ENCODE results near the gene NOC4L. TPM values are rescaled to one million over a fixed set of nuclear protein-coding genes. Genes with fewer than 3 reads are reported as not detected.
"Not testable (repeated sequence)": the region's sequence is repeated elsewhere in the genome, so short reads cannot be mapped to it uniquely, and the experiment has no call there.

Gene NOC4L
- total RNA-seq, 1 donor from 2014 or later = 23.2 TPM

GRCh38 chr12:132191715-132192553 lies 47.7 kb downstream of the NOC4L start:
- no peak for DNase-seq (ENCODE audit: extremely low read depth, low read depth, low spot score)

GRCh38 chr12:132194056-132194455 lies 49.8 kb downstream of the NOC4L start:
- DNase-seq (ENCODE audit: extremely low read depth, low read depth, low spot score) = no peak

GRCh38 chr12:132194556-132194955 lies 50.3 kb downstream of the NOC4L start:
- DNase-seq (ENCODE audit: extremely low read depth, low read depth, low spot score) = no peak

- not testable (repeated sequence) for DNase-seq (ENCODE audit: extremely low read depth, low read depth, low spot score)
Measured at GRCh38 chr12:132195242-132195641, 51.0 kb downstream of the NOC4L start.

GRCh38 chr12:132196038-132196872 lies 52.0 kb downstream of the NOC4L start:
- no peak for DNase-seq (ENCODE audit: extremely low read depth, low read depth, low spot score)

GRCh38 chr12:132196873-132197390 lies 52.7 kb downstream of the NOC4L start:
- DNase-seq (ENCODE audit: extremely low read depth, low read depth, low spot score) = no peak

- DNase-seq (ENCODE audit: extremely low read depth, low read depth, low spot score) = no peak
Measured at GRCh38 chr12:132197581-132198354, 53.5 kb downstream of the NOC4L start.

- no peak for DNase-seq (ENCODE audit: extremely low read depth, low read depth, low spot score)
Measured at GRCh38 chr12:132199101-132199500, 54.8 kb downstream of the NOC4L start.

GRCh38 chr12:132199526-132200319 lies 55.5 kb downstream of the NOC4L start:
- DNase-seq (ENCODE audit: extremely low read depth, low read depth, low spot score) = no peak

GRCh38 chr12:132200800-132201199 lies 56.5 kb downstream of the NOC4L start:
- no peak for DNase-seq (ENCODE audit: extremely low read depth, low read depth, low spot score)

GRCh38 chr12:132201391-132202120 lies 57.3 kb downstream of the NOC4L start:
- DNase-seq (ENCODE audit: extremely low read depth, low read depth, low spot score) = no peak

Other genes starting within 250 kb of the NOC4L start
- 17.6 and 21.9 TPM in 2 replicates for gene ULK1, start 249.8 kb upstream of the NOC4L start, total RNA-seq
- gene PUS1, start 215.2 kb upstream of the NOC4L start, total RNA-seq = 20.0 and 25.4 TPM in 2 replicates
- gene EP400, start 194.5 kb upstream of the NOC4L start, total RNA-seq = 23.5 and 43.1 TPM in 2 replicates
- 9.9 and 16.0 TPM in 2 replicates for gene DDX51, start 138 bp upstream of the NOC4L start, total RNA-seq
- 0.35 TPM in 1 of 2 replicates, not detected in the other for gene GALNT9, start 185.1 kb downstream of the NOC4L start, total RNA-seq

All from glomerular endothelial cell (primary cell).